ENCODE data around the gene IL32. TPM values are rescaled to one million over a fixed set of nuclear protein-coding genes. Genes with fewer than 3 reads are reported as not detected.

Gene IL32
- polyA plus RNA-seq, 2 donors: 16.5 to 19.0 TPM

GRCh38 chr16:3058139-3059030 is 7.1 kb upstream of the IL32 start:
- Histone ChIP-seq H3K36me3 (ENCODE audit: control insufficient read depth in 2 of 2, insufficient read depth in 2 of 2, low read length in 1 of 2) (peaks cover 0 to 5% of the 10 kb centered on the region in 2 donors), H3K27me3 (ENCODE audit: control insufficient read depth in 1 of 2, insufficient read depth in 2 of 2, low read length in 2 of 2) (no peaks in the 10 kb centered on the region), H3K9me3 (ENCODE audit: control insufficient read depth in 2 of 2, insufficient read depth in 1 of 2, low read depth in 1 of 2, low read length in 1 of 2) (no peaks in the 10 kb centered on the region), H3K4me3 (ENCODE audit: low read depth in 1 of 2, low read length in 2 of 2) (peak overlapping the region; percentile 66 to 77), H3K4me1 (ENCODE audit: control insufficient read depth in 2 of 2, insufficient read depth in 2 of 2, low read length in 1 of 2) (peaks cover 6 to 13% of the 10 kb centered on the region in 2 donors), H3K27ac (ENCODE audit: low read depth in 2 of 2, low read length in 1 of 2) (peak overlapping the region in 1 of 2 donors; percentile 73)
- WGBS, 2 donors: 7 to 9% methylated on average over 68 to 77 of the region's 77 CpGs

DNA sequence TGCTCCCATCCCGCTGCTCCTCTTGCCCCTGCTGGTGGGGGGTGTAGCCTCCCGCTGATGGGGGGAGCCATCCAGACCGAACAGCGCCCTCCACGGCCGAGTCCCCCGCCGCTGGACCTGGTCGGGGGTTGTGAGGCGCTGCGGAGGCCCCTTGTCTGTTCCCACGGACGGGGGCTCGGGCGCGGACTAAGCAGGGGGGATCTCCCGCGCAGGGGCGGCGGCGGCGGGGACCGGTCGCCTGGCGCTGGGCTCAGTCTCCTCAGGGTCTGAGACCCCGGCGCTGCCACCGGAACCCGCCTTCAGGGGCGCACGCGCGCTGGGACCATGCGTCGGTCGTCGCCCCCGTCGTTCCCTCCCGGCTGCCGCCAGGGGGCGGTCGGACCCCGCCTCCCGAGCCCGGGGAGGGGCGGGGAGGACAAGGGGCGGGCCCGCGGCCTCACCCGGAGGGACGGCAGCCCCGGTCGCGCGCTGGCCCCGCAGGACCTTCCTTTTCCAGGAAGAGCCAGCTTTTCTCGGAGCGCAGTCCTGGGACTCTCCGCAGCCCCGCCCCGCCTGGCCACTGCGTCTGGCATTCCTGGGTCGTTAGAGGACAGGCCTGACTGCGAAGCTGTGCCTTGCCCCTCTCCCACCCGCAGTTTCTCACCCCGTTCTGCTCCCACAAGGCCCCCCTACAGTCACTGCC is 6.3 kb upstream of the IL32 start:
- Histone ChIP-seq H3K4me1 (ENCODE audit: control insufficient read depth in 2 of 2, insufficient read depth in 2 of 2, low read length in 1 of 2) (peaks cover 6 to 13% of the 10 kb centered on the region in 2 donors), H3K36me3 (ENCODE audit: control insufficient read depth in 2 of 2, insufficient read depth in 2 of 2, low read length in 1 of 2) (peaks cover 0 to under 1% of the 10 kb centered on the region in 2 donors), H3K27ac (ENCODE audit: low read depth in 2 of 2, low read length in 1 of 2) (peak overlapping the region; percentile 63 to 73), H3K9me3 (ENCODE audit: control insufficient read depth in 2 of 2, insufficient read depth in 1 of 2, low read depth in 1 of 2, low read length in 1 of 2) (no peaks in the 10 kb centered on the region), H3K27me3 (ENCODE audit: control insufficient read depth in 1 of 2, insufficient read depth in 2 of 2, low read length in 2 of 2) (no peaks in the 10 kb centered on the region), H3K4me3 (ENCODE audit: low read depth in 1 of 2, low read length in 2 of 2) (peak overlapping the region; percentile 66 to 77)
- WGBS, 2 donors: 0 to 1% methylated on average over 50 to 67 of the region's 67 CpGs

DNA sequence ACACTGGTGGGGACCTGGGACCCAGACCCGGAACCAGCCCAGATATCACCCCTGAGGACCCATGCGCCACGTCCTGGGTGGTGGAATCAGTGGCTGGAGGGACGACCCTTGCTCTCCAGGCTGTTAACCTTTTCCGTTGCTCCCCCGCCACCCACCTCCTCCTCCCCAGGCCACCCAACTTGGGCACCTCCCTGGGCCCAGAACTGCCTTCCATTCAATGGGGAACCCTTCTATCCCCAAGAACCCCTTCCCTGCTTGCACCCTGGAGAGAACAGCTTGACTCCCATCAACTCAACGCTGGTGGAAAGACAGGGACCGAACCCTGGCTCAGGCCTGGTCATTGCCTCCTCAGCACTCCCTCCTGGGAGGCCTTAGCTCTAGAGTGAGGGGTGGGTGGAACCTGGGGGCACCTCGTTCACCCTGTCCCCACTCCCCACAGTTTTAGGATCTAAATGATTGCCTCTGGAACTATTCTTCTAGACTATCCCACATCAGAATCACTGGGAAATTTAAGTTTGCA is 5.7 kb upstream of the IL32 start:
- no peaks in the 10 kb centered on the region for H3K36me3 ChIP-seq (ENCODE audit: control insufficient read depth in 2 of 2, insufficient read depth in 2 of 2, low read length in 1 of 2)
- peak overlapping the region; percentile 58 to 66 for H3K27ac ChIP-seq (ENCODE audit: low read depth in 2 of 2, low read length in 1 of 2)
- peaks cover 9 to 12% of the 10 kb centered on the region in 2 donors for H3K4me1 ChIP-seq (ENCODE audit: control insufficient read depth in 2 of 2, insufficient read depth in 2 of 2, low read length in 1 of 2)
- peak overlapping the region; percentile 66 to 77 for H3K4me3 ChIP-seq (ENCODE audit: low read depth in 1 of 2, low read length in 2 of 2)
- WGBS, 2 donors: 56 to 58% methylated on average over 9 of the region's 9 CpGs
- H3K27me3 ChIP-seq (ENCODE audit: control insufficient read depth in 1 of 2, insufficient read depth in 2 of 2, low read length in 2 of 2): no peaks in the 10 kb centered on the region
- no peaks in the 10 kb centered on the region for H3K9me3 ChIP-seq (ENCODE audit: control insufficient read depth in 2 of 2, insufficient read depth in 1 of 2, low read depth in 1 of 2, low read length in 1 of 2)

DNA sequence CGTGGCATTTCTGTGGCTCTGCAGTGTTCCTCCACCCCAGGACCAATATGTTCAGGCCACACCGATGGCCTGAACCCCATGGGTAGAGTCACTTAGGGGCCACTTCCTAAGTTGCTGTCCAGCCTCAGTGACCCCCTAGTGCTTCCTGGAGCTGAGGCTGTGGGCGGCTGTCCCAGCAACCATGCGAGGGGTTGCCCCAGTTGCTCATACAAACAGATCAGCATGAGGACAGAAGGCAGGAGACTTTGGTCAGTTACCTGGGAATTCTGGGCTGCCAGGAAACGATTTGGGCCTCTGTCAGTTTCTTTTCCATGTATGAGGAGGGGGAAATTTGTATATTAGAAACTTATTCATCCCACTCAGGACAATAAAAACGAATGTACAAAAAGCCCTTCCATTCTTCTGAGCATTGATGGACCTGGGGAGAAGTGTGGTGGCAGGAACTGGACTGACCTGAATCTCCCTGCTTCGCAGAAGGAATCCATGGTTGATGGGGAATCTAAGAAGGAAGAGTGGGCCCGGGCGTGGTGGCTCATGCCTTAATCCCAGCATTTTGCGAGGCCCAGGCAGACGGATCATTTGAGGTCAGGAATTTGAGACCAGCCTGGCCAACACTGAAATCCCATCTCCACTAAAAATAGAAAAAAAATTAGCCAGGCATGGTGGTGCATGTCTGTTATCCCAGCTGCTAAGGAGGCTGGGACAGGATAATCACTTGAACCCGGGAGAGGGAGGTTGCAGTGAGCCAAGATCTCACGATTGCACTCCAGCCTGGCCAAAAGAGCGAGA is 4.9 kb upstream of the IL32 start:
- H3K27ac ChIP-seq (ENCODE audit: low read depth in 2 of 2, low read length in 1 of 2): no peak overlapping the region
- H3K36me3 ChIP-seq (ENCODE audit: control insufficient read depth in 2 of 2, insufficient read depth in 2 of 2, low read length in 1 of 2): no peaks in the 10 kb centered on the region
- peaks cover 8 to 14% of the 10 kb centered on the region in 2 donors for H3K4me1 ChIP-seq (ENCODE audit: control insufficient read depth in 2 of 2, insufficient read depth in 2 of 2, low read length in 1 of 2)
- H3K4me3 ChIP-seq (ENCODE audit: low read depth in 1 of 2, low read length in 2 of 2): no peak overlapping the region
- H3K9me3 ChIP-seq (ENCODE audit: control insufficient read depth in 2 of 2, insufficient read depth in 1 of 2, low read depth in 1 of 2, low read length in 1 of 2): no peaks in the 10 kb centered on the region
- 75 to 76% methylated on average over 14 of the region's 14 CpGs for WGBS, 2 donors
- H3K27me3 ChIP-seq (ENCODE audit: control insufficient read depth in 1 of 2, insufficient read depth in 2 of 2, low read length in 2 of 2): no peaks in the 10 kb centered on the region

DNA sequence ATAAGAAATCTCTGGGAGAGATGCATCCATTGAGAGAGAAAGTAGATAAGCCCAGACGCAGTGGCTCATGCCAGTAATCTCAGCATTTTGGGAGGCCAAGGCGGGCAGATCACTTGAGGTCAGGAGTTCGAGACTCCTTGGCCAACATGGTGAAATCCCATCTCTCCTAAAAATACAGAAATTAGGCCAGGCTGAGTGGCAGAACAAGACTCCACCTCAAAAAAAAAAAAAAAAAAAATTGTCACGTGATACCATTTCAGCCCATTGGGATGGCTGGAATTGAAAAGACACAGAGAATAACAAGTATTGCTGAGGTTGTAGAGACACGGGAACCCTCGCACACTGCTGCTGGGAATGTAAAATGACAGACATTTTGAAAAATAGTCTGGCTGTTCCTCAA is 2.9 kb upstream of the IL32 start:
- Histone ChIP-seq H3K4me1 (ENCODE audit: control insufficient read depth in 2 of 2, insufficient read depth in 2 of 2, low read length in 1 of 2) (peaks cover 4 to 14% of the 10 kb centered on the region in 2 donors), H3K9me3 (ENCODE audit: control insufficient read depth in 2 of 2, insufficient read depth in 1 of 2, low read depth in 1 of 2, low read length in 1 of 2) (no peaks in the 10 kb centered on the region), H3K36me3 (ENCODE audit: control insufficient read depth in 2 of 2, insufficient read depth in 2 of 2, low read length in 1 of 2) (no peaks in the 10 kb centered on the region), H3K4me3 (ENCODE audit: low read depth in 1 of 2, low read length in 2 of 2) (no peak overlapping the region), H3K27me3 (ENCODE audit: control insufficient read depth in 1 of 2, insufficient read depth in 2 of 2, low read length in 2 of 2) (no peaks in the 10 kb centered on the region), H3K27ac (ENCODE audit: low read depth in 2 of 2, low read length in 1 of 2) (no peak overlapping the region)
- 86 to 89% methylated on average over 6 of the region's 6 CpGs for WGBS, 2 donors

- Histone ChIP-seq H3K4me1 (ENCODE audit: control insufficient read depth in 2 of 2, insufficient read depth in 2 of 2, low read length in 1 of 2) (peaks cover 10 to 11% of the 10 kb centered on the region in 2 donors), H3K27ac (ENCODE audit: low read depth in 2 of 2, low read length in 1 of 2) (no peak overlapping the region)
- WGBS, 2 donors: 92 to 94% methylated on average over 8 of the region's 8 CpGs
Observed at GRCh38 chr16:3063625-3064386, 1.6 kb upstream of the IL32 start.

GRCh38 chr16:3065742-3066439 is 451 bp downstream of the IL32 start:
- H3K4me1 ChIP-seq (ENCODE audit: control insufficient read depth in 2 of 2, insufficient read depth in 2 of 2, low read length in 1 of 2): peaks cover 4 to 10% of the 10 kb centered on the region in 2 donors
- WGBS, 2 donors: 51 to 56% methylated on average over 25 to 26 of the region's 26 CpGs
- peak overlapping the region; percentile 34 to 46 for H3K4me3 ChIP-seq (ENCODE audit: low read depth in 1 of 2, low read length in 2 of 2)
- H3K27me3 ChIP-seq (ENCODE audit: control insufficient read depth in 1 of 2, insufficient read depth in 2 of 2, low read length in 2 of 2): no peaks in the 10 kb centered on the region
- H3K36me3 ChIP-seq (ENCODE audit: control insufficient read depth in 2 of 2, insufficient read depth in 2 of 2, low read length in 1 of 2): no peaks in the 10 kb centered on the region
- H3K9me3 ChIP-seq (ENCODE audit: control insufficient read depth in 2 of 2, insufficient read depth in 1 of 2, low read depth in 1 of 2, low read length in 1 of 2): no peaks in the 10 kb centered on the region
- H3K27ac ChIP-seq (ENCODE audit: low read depth in 2 of 2, low read length in 1 of 2): peak overlapping the region; percentile 45 to 54

More at GRCh38 chr16:3063625-3064386, 1.6 kb upstream of the IL32 start:
- Histone ChIP-seq H3K27me3 (ENCODE audit: control insufficient read depth in 1 of 2, insufficient read depth in 2 of 2, low read length in 2 of 2) (no peaks in the 10 kb centered on the region), H3K4me3 (ENCODE audit: low read depth in 1 of 2, low read length in 2 of 2) (no peak overlapping the region), H3K36me3 (ENCODE audit: control insufficient read depth in 2 of 2, insufficient read depth in 2 of 2, low read length in 1 of 2) (no peaks in the 10 kb centered on the region), H3K9me3 (ENCODE audit: control insufficient read depth in 2 of 2, insufficient read depth in 1 of 2, low read depth in 1 of 2, low read length in 1 of 2) (no peaks in the 10 kb centered on the region)

- H3K27ac ChIP-seq (ENCODE audit: low read depth in 2 of 2, low read length in 1 of 2): no peak overlapping the region
- peak overlapping the region; percentile 34 to 46 for H3K4me3 ChIP-seq (ENCODE audit: low read depth in 1 of 2, low read length in 2 of 2)
- 79 to 85% methylated on average over 7 of the region's 7 CpGs for WGBS, 2 donors
- no peaks in the 10 kb centered on the region for H3K36me3 ChIP-seq (ENCODE audit: control insufficient read depth in 2 of 2, insufficient read depth in 2 of 2, low read length in 1 of 2)
- no peaks in the 10 kb centered on the region for H3K27me3 ChIP-seq (ENCODE audit: control insufficient read depth in 1 of 2, insufficient read depth in 2 of 2, low read length in 2 of 2)
- no peaks in the 10 kb centered on the region for H3K9me3 ChIP-seq (ENCODE audit: control insufficient read depth in 2 of 2, insufficient read depth in 1 of 2, low read depth in 1 of 2, low read length in 1 of 2)
- peaks cover 4 to 10% of the 10 kb centered on the region in 2 donors for H3K4me1 ChIP-seq (ENCODE audit: control insufficient read depth in 2 of 2, insufficient read depth in 2 of 2, low read length in 1 of 2)
Observed at GRCh38 chr16:3066440-3066748, 954 bp downstream of the IL32 start.

All from esophagus (tissue), 2 donors.